Lower lobe of right lung (tissue), 2 donors: ENCODE results near the gene PIH1D1. TPM values are rescaled to one million over a fixed set of nuclear protein-coding genes. Genes with fewer than 3 reads are reported as not detected.
"Not testable (repeated sequence)": the region's sequence is repeated elsewhere in the genome, so short reads cannot be mapped to it uniquely, and the experiment has no call there.

Experiments
- ATAC-seq, 2 donors: fragments of 200-7000 bp; cut with Tn5 transposase; one replicate each; pipeline ENCODE4 v1.9.1; 2020 to 2022; ENCODE audit warnings: mild to moderate bottlenecking in 2 of 2, moderate library complexity in 2 of 2
- DNase-seq: peaks from one replicate; pipeline ENCODE4 v3.0.0-alpha.2; 2020
- H3K27ac ChIP-seq: fragments of 200-600 bp; one replicate; pipeline ENCODE4 v1.8.0; 2022
- H3K27me3 ChIP-seq: fragments of 200-600 bp; one replicate; pipeline ENCODE4 v1.8.0; 2022; ENCODE audit warnings: low read depth
- H3K36me3 ChIP-seq: fragments of 200-600 bp; one replicate; pipeline ENCODE4 v1.8.0; 2022; ENCODE audit warnings: mild to moderate bottlenecking
- H3K4me1 ChIP-seq: fragments of 200-600 bp; one replicate; pipeline ENCODE4 v1.8.0; 2022
- H3K4me3 ChIP-seq: fragments of 200-600 bp; one replicate; pipeline ENCODE4 v1.8.0; 2022; ENCODE audit warnings: mild to moderate bottlenecking
- H3K9me3 ChIP-seq: fragments of 200-600 bp; one replicate; pipeline ENCODE4 v1.8.0; 2022
- CTCF ChIP-seq: fragments of 200-600 bp; IDR thresholded peaks from one replicate; pipeline ENCODE4 v1.8.0; 2022; ENCODE audit warnings: antibody characterized with exemption, mild to moderate bottlenecking
- intact Hi-C: fragments of 100-400 bp; cut with DNase I; formaldehyde crosslinking; loops from one replicate; pipeline ENCODE4 v1.11.0; 2022
- total RNA-seq: library from RNA; stranded (reverse); fragmentation: NEBNext Ultra II Directional; extraction: Animal tissue kit (Norgen Biotek cat#: 25700); gene quantifications from one replicate; pipeline ENCODE4 v1.2.1, GENCODE V29; 2021
- donor health status: DM: no; HTN: yes; CAD: no; lungs with severe emphysema.

Gene PIH1D1
- total RNA-seq, 1 donor from 2014 or later, result 63.2 TPM

- ATAC-seq, result no peak
Observed at GRCh38 chr19:49465371-49465770, 13.8 kb upstream of the PIH1D1 start.

GRCh38 chr19:49463960-49464740, 12.5 kb upstream of the PIH1D1 start:
- intact Hi-C loops, result no loop called here
- H3K9me3 ChIP-seq, result no peaks in the 10 kb centered on the region
- peaks cover 11% of the 10 kb centered on the region for H3K4me1 ChIP-seq
- H3K36me3 ChIP-seq, result peaks cover 70% of the 10 kb centered on the region
- no peak overlapping the region for H3K4me3 ChIP-seq
- TF ChIP-seq CTCF, result no peak
- H3K27me3 ChIP-seq, result no peaks in the 10 kb centered on the region
- ATAC-seq (no peak), DNase-seq (no peak)
- no peak overlapping the region for H3K27ac ChIP-seq

More at GRCh38 chr19:49465371-49465770, 13.8 kb upstream of the PIH1D1 start:
- H3K4me1 ChIP-seq, result peaks cover 20% of the 10 kb centered on the region
- TF ChIP-seq CTCF, result no peak
- H3K4me3 ChIP-seq, result no peak overlapping the region
- intact Hi-C loops, result no loop called here
- H3K36me3 ChIP-seq, result peaks cover 65% of the 10 kb centered on the region
- DNase-seq, result no peak
- no peak overlapping the region for H3K27ac ChIP-seq
- H3K27me3 ChIP-seq, result no peaks in the 10 kb centered on the region
- no peaks in the 10 kb centered on the region for H3K9me3 ChIP-seq

- Histone ChIP-seq H3K4me1 (peaks cover 8% of the 10 kb centered on the region), H3K27ac (no peak overlapping the region), H3K36me3 (peaks cover 70% of the 10 kb centered on the region), H3K4me3 (no peak overlapping the region), H3K27me3 (no peaks in the 10 kb centered on the region), H3K9me3 (no peaks in the 10 kb centered on the region)
- DNase-seq (no peak), ATAC-seq (no peak)
- TF ChIP-seq CTCF, result no peak
- intact Hi-C loops, result no loop called here
Observed at GRCh38 chr19:49462492-49462891, 10.9 kb upstream of the PIH1D1 start.

GRCh38 chr19:49461656-49462055, 10.0 kb upstream of the PIH1D1 start:
- Histone ChIP-seq H3K4me3 (no peak overlapping the region), H3K27ac (no peak overlapping the region), H3K9me3 (no peaks in the 10 kb centered on the region), H3K27me3 (no peaks in the 10 kb centered on the region), H3K4me1 (peaks cover 8% of the 10 kb centered on the region), H3K36me3 (peaks cover 62% of the 10 kb centered on the region)
- TF ChIP-seq CTCF, result no peak
- intact Hi-C loops, result no loop called here
- ATAC-seq (no peak), DNase-seq (no peak)

- H3K4me1 ChIP-seq, DNase-seq, H3K9me3 ChIP-seq, H3K27ac ChIP-seq, intact Hi-C loops, H3K27me3 ChIP-seq, ATAC-seq, H3K4me3 ChIP-seq: not testable (repeated sequence)
- peaks cover 58% of the 10 kb centered on the region for H3K36me3 ChIP-seq
Observed at GRCh38 chr19:49461130-49461529, 9.5 kb upstream of the PIH1D1 start.

GRCh38 chr19:49459388-49459787, 7.8 kb upstream of the PIH1D1 start:
- peaks cover 41% of the 10 kb centered on the region for H3K36me3 ChIP-seq
- intact Hi-C loops, result no loop called here
- DNase-seq (no peak), ATAC-seq (no peak)
- H3K27me3 ChIP-seq, result no peaks in the 10 kb centered on the region
- no peak overlapping the region for H3K27ac ChIP-seq
- no peaks in the 10 kb centered on the region for H3K9me3 ChIP-seq
- no peak overlapping the region for H3K4me3 ChIP-seq
- no peak for TF ChIP-seq CTCF
- peaks cover 16% of the 10 kb centered on the region for H3K4me1 ChIP-seq
